GM21423 (cell line): ENCODE data around the gene FAM32A.

ENCODE experiments used
- ATAC-seq: cut with Tn5 transposase; IDR thresholded peaks from one replicate; pipeline ENCODE4 v1.9.1; 2021; ENCODE audit warnings: mild to moderate bottlenecking, moderate library complexity; ENCODE audit not compliant: unreplicated experiment

The FAM32A gene

GRCh38 chr19:16185123-16185767, at the start of gene FAM32A:
Gene FAM32A, plus strand, starts transcription at chr19:16185410. Its CDS starts 33 bp downstream, at chr19:16185443.
- peak; percentile 92 for ATAC-seq

GRCh38 chr19:16135430-16136127, 49.6 kb upstream of the FAM32A start:
- ATAC-seq, result no peak

GRCh38 chr19:16136185-16136999, 48.8 kb upstream of the FAM32A start:
- no peak for ATAC-seq

- ATAC-seq, result no peak
Measured at GRCh38 chr19:16139752-16140151, 45.5 kb upstream of the FAM32A start.

- ATAC-seq, result peak; percentile 44
Measured at GRCh38 chr19:16141043-16141442, 44.2 kb upstream of the FAM32A start.

- no peak for ATAC-seq
Measured at GRCh38 chr19:16142032-16142580, 43.1 kb upstream of the FAM32A start.

GRCh38 chr19:16143399-16144215, 41.6 kb upstream of the FAM32A start, which contains the start of gene HSH2D:
Gene HSH2D, plus strand, starts transcription at chr19:16143685. Its CDS starts 5,066 bp downstream, at chr19:16148751.
- peak; percentile 56 for ATAC-seq

GRCh38 chr19:16144216-16144581, 41.0 kb upstream of the FAM32A start:
- ATAC-seq, result no peak

GRCh38 chr19:16146112-16146511, 39.1 kb upstream of the FAM32A start:
- no peak for ATAC-seq

- ATAC-seq, result no peak
Measured at GRCh38 chr19:16148443-16149229, 36.6 kb upstream of the FAM32A start.

- no peak for ATAC-seq
Measured at GRCh38 chr19:16153582-16154336, 31.5 kb upstream of the FAM32A start.

GRCh38 chr19:16154557-16154956, 30.7 kb upstream of the FAM32A start:
- ATAC-seq, result no peak

- ATAC-seq, result no peak
Measured at GRCh38 chr19:16155128-16155527, 30.1 kb upstream of the FAM32A start.

GRCh38 chr19:16156904-16157303, 28.3 kb upstream of the FAM32A start:
- ATAC-seq, result no peak

GRCh38 chr19:16157601-16158000, 27.6 kb upstream of the FAM32A start:
- ATAC-seq, result no peak

GRCh38 chr19:16159655-16160054, 25.6 kb upstream of the FAM32A start:
- ATAC-seq, result no peak

- ATAC-seq, result no peak
Measured at GRCh38 chr19:16160445-16160942, 24.7 kb upstream of the FAM32A start.

- ATAC-seq, result no peak
Measured at GRCh38 chr19:16160943-16161560, 24.2 kb upstream of the FAM32A start.
